Smooth muscle cell (in vitro differentiated cells): ENCODE results near the gene C1orf167. TPM values are rescaled to one million over a fixed set of nuclear protein-coding genes. Genes with fewer than 3 reads are reported as not detected.

Experiments
- DNase-seq: peaks from one replicate; lab custom pipeline; 2025; ENCODE audit not compliant: unreplicated experiment; lab: John Stamatoyannopoulos, UW
- H2AFZ ChIP-seq: fragments of 200-600 bp; sonication (generic); 2 replicates; pipeline ENCODE4 v1.6.0; 2016; ENCODE audit warnings: antibody characterized with exemption, low read depth, mild to moderate bottlenecking
- H3F3A ChIP-seq: fragments of 200-600 bp; sonication (generic); 2 replicates; pipeline ENCODE4 v1.6.0; 2017; ENCODE audit warnings: antibody characterized with exemption, low read depth
- H3K27ac ChIP-seq: fragments of 200-600 bp; sonication (generic); 2 replicates; pipeline ENCODE4 v1.5.1; 2016; ENCODE audit warnings: low read depth, mild to moderate bottlenecking
- H3K27me3 ChIP-seq: fragments of 200-600 bp; sonication (generic); 2 replicates; pipeline ENCODE4 v1.6.1; 2016; ENCODE audit warnings: low read depth, mild to moderate bottlenecking
- H3K36me3 ChIP-seq: fragments of 200-600 bp; sonication (generic); 2 replicates; pipeline ENCODE4 v1.5.1; 2016; ENCODE audit warnings: low read depth
- H3K4me1 ChIP-seq: fragments of 200-600 bp; sonication (generic); 2 replicates; pipeline ENCODE4 v1.5.1; 2016; ENCODE audit warnings: low read depth
- H3K4me2 ChIP-seq: fragments of 200-600 bp; sonication (generic); 2 replicates; pipeline ENCODE4 v1.6.0; 2016; ENCODE audit warnings: mild to moderate bottlenecking
- H3K4me3 ChIP-seq: fragments of 200-600 bp; sonication (generic); 2 replicates; pipeline ENCODE4 v1.5.1; 2016; ENCODE audit warnings: mild to moderate bottlenecking
- H3K79me2 ChIP-seq: fragments of 200-600 bp; sonication (generic); 2 replicates; pipeline ENCODE4 v1.6.0; 2016; ENCODE audit warnings: low read depth, mild to moderate bottlenecking
- H3K9ac ChIP-seq: fragments of 200-600 bp; sonication (generic); 2 replicates; pipeline ENCODE4 v1.6.0; 2016; ENCODE audit warnings: low read depth
- H3K9me3 ChIP-seq: fragments of 200-600 bp; sonication (generic); replicated peaks from 2 replicates; pipeline ENCODE4 v1.5.1; 2016; ENCODE audit warnings: low read depth
- H4K20me1 ChIP-seq: fragments of 200-600 bp; sonication (generic); 2 replicates; pipeline ENCODE4 v1.6.0; 2016; ENCODE audit warnings: low read depth
- WGBS: methylation state at CpG from one replicate; pipeline ENCODE4 v1.1.7; 2016; ENCODE audit warnings: low lambda C conversion rate; 5-methylcytosine and 5-hydroxymethylcytosine counted together
- polyA plus RNA-seq: library from polyadenylated mRNA; unstranded; fragments of >200 nt; fragmentation: Nextera tagmentation; extraction: Ambion mirVana; gene quantifications from 2 replicates; pipeline ENCODE4 v1.2.1, GENCODE V29; 2016
- total RNA-seq: library from RNA; depleted of rRNA; stranded (reverse); fragments of >200 nt; gene quantifications from 2 replicates; pipeline ENCODE4 v1.2.3, GENCODE V29; 2014
- TF ChIP-seq, protein P1 (sequence below): fragments of 200-600 bp; sonication (generic); IDR thresholded peaks from 2 replicates; pipeline ENCODE4 v1.5.1; 2017; ENCODE audit warnings: borderline replicate concordance, mild to moderate bottlenecking, antibody characterized with exemption; ENCODE audit not compliant: insufficient read depth, poor library complexity, severe bottlenecking

The C1orf167 gene
- total and polyA plus RNA-seq, 2 experiments from 2014 or later: 0.70 TPM; not detected in 1

DNA sequence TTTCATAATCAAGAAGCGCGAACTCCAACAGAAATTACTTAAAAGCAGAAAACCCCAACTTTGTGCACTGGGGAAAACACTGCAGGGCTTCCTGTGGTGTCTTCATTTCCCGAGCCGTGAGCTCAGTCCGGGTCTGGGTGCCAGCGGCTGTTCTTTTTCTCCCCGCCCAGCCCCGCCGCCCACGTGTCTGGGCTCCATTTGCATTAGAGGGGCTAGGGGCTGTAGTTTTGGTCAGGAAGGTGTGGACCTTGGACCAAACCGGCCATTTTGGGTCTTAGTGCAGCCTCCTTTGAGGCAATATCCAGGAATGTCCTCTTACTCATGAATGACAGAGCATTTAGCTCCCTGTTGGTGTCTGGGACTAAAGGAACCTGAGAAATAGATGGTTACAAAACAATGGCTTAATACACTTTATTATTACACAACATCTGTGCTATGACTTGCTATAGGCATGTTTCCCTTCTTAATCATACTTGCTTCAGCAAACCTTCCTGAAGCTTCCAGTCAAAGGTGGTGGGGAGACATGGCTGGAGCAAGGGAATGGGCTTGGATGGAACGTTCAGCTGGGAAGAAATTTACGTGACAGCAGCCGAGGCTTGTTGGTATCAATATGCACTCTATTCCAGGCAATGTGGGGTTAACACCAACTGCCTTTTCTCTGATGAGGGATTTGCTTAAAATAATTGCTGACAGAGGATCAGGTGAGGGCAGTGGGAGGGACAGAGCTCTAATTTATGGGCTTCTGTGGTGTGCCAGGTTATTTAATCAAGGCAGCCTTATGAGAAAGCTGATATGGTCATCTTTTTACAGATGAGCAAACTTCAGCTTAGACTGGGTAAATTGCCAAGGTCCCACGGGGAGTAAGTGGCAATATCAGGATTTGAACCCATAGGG, 25.0 kb upstream of the C1orf167 start:
- no peaks in the 10 kb centered on the region for H3K79me2 ChIP-seq
- DNase-seq: no peak
- no peaks in the 10 kb centered on the region for H3K36me3 ChIP-seq
- peak overlapping the region; percentile 67 for H3K27ac ChIP-seq
- TF ChIP-seq, protein P1, sequence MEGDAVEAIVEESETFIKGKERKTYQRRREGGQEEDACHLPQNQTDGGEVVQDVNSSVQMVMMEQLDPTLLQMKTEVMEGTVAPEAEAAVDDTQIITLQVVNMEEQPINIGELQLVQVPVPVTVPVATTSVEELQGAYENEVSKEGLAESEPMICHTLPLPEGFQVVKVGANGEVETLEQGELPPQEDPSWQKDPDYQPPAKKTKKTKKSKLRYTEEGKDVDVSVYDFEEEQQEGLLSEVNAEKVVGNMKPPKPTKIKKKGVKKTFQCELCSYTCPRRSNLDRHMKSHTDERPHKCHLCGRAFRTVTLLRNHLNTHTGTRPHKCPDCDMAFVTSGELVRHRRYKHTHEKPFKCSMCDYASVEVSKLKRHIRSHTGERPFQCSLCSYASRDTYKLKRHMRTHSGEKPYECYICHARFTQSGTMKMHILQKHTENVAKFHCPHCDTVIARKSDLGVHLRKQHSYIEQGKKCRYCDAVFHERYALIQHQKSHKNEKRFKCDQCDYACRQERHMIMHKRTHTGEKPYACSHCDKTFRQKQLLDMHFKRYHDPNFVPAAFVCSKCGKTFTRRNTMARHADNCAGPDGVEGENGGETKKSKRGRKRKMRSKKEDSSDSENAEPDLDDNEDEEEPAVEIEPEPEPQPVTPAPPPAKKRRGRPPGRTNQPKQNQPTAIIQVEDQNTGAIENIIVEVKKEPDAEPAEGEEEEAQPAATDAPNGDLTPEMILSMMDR: no peak
- peaks cover 4% of the 10 kb centered on the region for H3F3A ChIP-seq
- H2AFZ ChIP-seq: peak overlapping the region; percentile 93
- H3K4me1 ChIP-seq: peaks cover 14% of the 10 kb centered on the region
- H3K4me3 ChIP-seq: peak overlapping the region; percentile 88
- no peaks in the 10 kb centered on the region for H3K9me3 ChIP-seq
- H3K9ac ChIP-seq: peak overlapping the region; percentile 76
- 20% methylated on average over 15 of the region's 15 CpGs for WGBS
- H4K20me1 ChIP-seq: peaks cover 13% of the 10 kb centered on the region
- no peaks in the 10 kb centered on the region for H3K27me3 ChIP-seq
- H3K4me2 ChIP-seq: peak overlapping the region; percentile 98

DNA sequence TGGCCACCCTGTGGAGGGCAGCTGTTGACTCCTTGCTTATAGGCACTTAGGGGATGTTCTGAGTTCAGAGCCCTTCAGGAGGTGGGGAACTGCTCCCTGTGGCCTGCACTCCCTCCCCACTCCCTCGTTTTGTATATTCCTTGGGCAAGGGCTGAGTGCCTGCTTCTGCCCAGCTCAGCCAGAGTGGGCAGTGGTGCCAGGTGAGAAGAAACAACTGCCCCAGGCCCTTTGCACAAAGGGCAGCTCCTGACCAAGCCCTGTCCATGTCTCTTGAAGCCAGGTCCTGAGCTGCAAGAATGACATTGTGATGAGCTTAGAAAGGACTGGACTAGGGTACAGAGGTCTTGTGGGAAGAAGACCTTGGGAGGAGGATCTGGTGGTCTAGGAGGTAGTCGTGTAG, 23.9 kb upstream of the C1orf167 start:
- WGBS: 74% methylated on average over 2 of the region's 2 CpGs
- no peak overlapping the region for H3K9ac ChIP-seq
- no peak for DNase-seq
- TF ChIP-seq, protein P1: no peak
- H4K20me1 ChIP-seq: peaks cover 24% of the 10 kb centered on the region
- no peak overlapping the region for H3K4me3 ChIP-seq
- H3K9me3 ChIP-seq: no peaks in the 10 kb centered on the region
- no peaks in the 10 kb centered on the region for H3K79me2 ChIP-seq
- no peak overlapping the region for H3K27ac ChIP-seq
- no peaks in the 10 kb centered on the region for H3K27me3 ChIP-seq
- H3K36me3 ChIP-seq: no peaks in the 10 kb centered on the region
- H3F3A ChIP-seq: peaks cover 4% of the 10 kb centered on the region
- H3K4me2 ChIP-seq: no peak overlapping the region
- peaks cover 9% of the 10 kb centered on the region for H3K4me1 ChIP-seq
- H2AFZ ChIP-seq: no peak overlapping the region

DNA sequence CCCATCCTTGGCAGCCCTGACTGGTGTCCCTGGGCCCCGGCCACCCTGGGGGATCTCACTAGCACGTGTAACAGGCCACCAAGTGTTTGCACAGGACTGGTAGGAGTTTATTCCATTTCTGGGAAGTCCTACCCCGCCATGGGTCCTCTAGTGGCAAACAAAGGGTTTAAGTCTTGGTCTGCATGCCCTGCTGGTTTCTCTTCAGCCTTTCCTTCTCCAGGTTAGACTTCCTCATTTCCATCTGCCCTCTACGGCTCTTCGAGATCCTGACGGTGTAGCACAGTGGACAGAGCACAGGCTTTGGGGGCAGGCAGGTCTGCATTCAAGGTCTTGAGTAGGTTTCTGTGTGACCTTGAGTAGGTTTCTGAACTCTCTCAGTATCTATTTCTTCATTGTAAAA, 23.2 kb upstream of the C1orf167 start:
- WGBS: 95% methylated on average over 6 of the region's 6 CpGs
- Histone ChIP-seq H3K36me3 (no peaks in the 10 kb centered on the region), H3K79me2 (no peaks in the 10 kb centered on the region), H3K4me2 (no peak overlapping the region), H4K20me1 (peaks cover 26% of the 10 kb centered on the region), H3K9me3 (no peaks in the 10 kb centered on the region), H3K27me3 (no peaks in the 10 kb centered on the region), H3K4me3 (no peak overlapping the region), H3K4me1 (peaks cover 9% of the 10 kb centered on the region), H3K9ac (no peak overlapping the region), H2AFZ (no peak overlapping the region), H3F3A (peaks cover 4% of the 10 kb centered on the region), H3K27ac (no peak overlapping the region)
- TF ChIP-seq, protein P1: no peak
- DNase-seq: no peak
